Upper lobe of left lung (tissue), 6 donors: Measurements from ENCODE around the gene GGNBP2. TPM values are rescaled to one million over a fixed set of nuclear protein-coding genes. Genes with fewer than 3 reads are reported as not detected.

ENCODE experiments used
- ATAC-seq, 2 donors: fragments of 200-7000 bp; cut with Tn5 transposase; one replicate each; pipeline ENCODE4 v1.9.1; 2022; ENCODE audit warnings: mild to moderate bottlenecking in 2 of 2, moderate library complexity in 2 of 2; ENCODE audit not compliant: low FRiP score in 2 of 2
- DNase-seq, 2 donors: peaks; one replicate each; pipeline ENCODE4 v3.0.0-alpha.2; 2019 to 2020
- H3K27ac ChIP-seq, 4 donors: fragments of 200-600 bp; sonication (generic); one replicate each; pipeline ENCODE4 v1.5.1; 2016 to 2019
- H3K27me3 ChIP-seq, 4 donors: fragments of 200-600 bp; sonication (generic); one replicate each; pipeline ENCODE4 v1.5.1; 2017 to 2019
- H3K36me3 ChIP-seq, 4 donors: fragments of 200-600 bp; sonication (generic); one replicate each; pipeline ENCODE4 v1.5.1; 2016 to 2019
- H3K4me1 ChIP-seq, 4 donors: fragments of 200-600 bp; sonication (generic); one replicate each; pipeline ENCODE4 v1.5.1; 2018 to 2019
- H3K4me3 ChIP-seq, 4 donors: fragments of 200-600 bp; sonication (generic); one replicate each; pipeline ENCODE4 v1.5.1; 2017 to 2019; ENCODE audit warnings: mild to moderate bottlenecking in 2 of 4, moderate library complexity in 1 of 4
- H3K9me3 ChIP-seq, 4 donors: fragments of 200-600 bp; sonication (generic); one replicate each; pipeline ENCODE4 v1.5.1; 2018 to 2019
- CTCF ChIP-seq, 6 experiments: fragments of 450-650 bp in 4 of 6; fragments of 200-600 bp in 2 of 6; sonication (generic) in 2 of 6; IDR thresholded peaks; one replicate each; pipeline ENCODE4 v1.5.1; 2016 to 2019; ENCODE audit warnings: antibody characterized with exemption in 6 of 6
- EP300 ChIP-seq, 4 donors: sonication (generic); formaldehyde crosslinking; IDR thresholded peaks; one replicate each; pipeline ENCODE4 v1.5.1; 2017; ENCODE audit warnings: antibody characterized with exemption in 4 of 4, control low read depth in 2 of 4
- POLR2A ChIP-seq, 4 donors: fragments of 450-650 bp; IDR thresholded peaks; one replicate each; pipeline ENCODE4 v1.5.1; 2016 to 2017; ENCODE audit warnings: antibody characterized with exemption in 4 of 4, mild to moderate bottlenecking in 2 of 4
- POLR2AphosphoS5 ChIP-seq, 2 donors: sonication (generic); formaldehyde crosslinking; IDR thresholded peaks; one replicate each; pipeline ENCODE4 v1.5.1; 2017; ENCODE audit warnings: antibody characterized with exemption in 2 of 2
- WGBS, 2 donors: methylation state at CpG; one replicate each; pipeline ENCODE4 v1.1.5; 2017 to 2018; 5-methylcytosine and 5-hydroxymethylcytosine counted together
- total RNA-seq, 6 donors: library from RNA; depleted of rRNA in 4 of 6; stranded (reverse); fragments of >200 nt in 4 of 6; gene quantifications; one replicate each; pipeline versions ENCODE4 v1.1.0 to v1.2.1, GENCODE V29; 2016 to 2021
- donor health status: DM: no; HTN: no; CAD: no; lungs with moderate emphysema.
- donor health status: DM: no; HTN: yes; CAD: no; lungs with severe emphysema.

GGNBP2 gene
- total RNA-seq, 6 donors from 2014 or later = 36.8 to 101 (median 70.0) TPM

- DNase-seq (no peak), ATAC-seq (no peak)
- Histone ChIP-seq H3K27ac (no peak overlapping the region), H3K27me3 (no peaks in the 10 kb centered on the region), H3K4me3 (no peak overlapping the region), H3K36me3 (peaks cover 22 to 72% (median 60%) of the 10 kb centered on the region in 4 donors), H3K4me1 (no peaks in the 10 kb centered on the region), H3K9me3 (no peaks in the 10 kb centered on the region)
- TF ChIP-seq CTCF (IDR thresholded peaks at IDR 0.05) (no peak), EP300 (IDR thresholded peaks at IDR 0.05) (no peak), POLR2AphosphoS5 (IDR thresholded peaks at IDR 0.05) (no peak), POLR2A (IDR thresholded peaks at IDR 0.05) (no peak)
- 85 to 86% methylated on average over 7 of the region's 7 CpGs for WGBS, 2 donors
Measured at GRCh38 chr17:36498560-36499300, 46.0 kb upstream of the GGNBP2 start.

- Histone ChIP-seq H3K4me3 (no peak overlapping the region), H3K4me1 (no peaks in the 10 kb centered on the region), H3K27ac (no peak overlapping the region), H3K36me3 (peaks cover 10 to 72% (median 56%) of the 10 kb centered on the region in 4 donors), H3K9me3 (no peaks in the 10 kb centered on the region), H3K27me3 (no peaks in the 10 kb centered on the region)
- 87 to 91% methylated on average over 13 to 15 of the region's 15 CpGs for WGBS, 2 donors
- TF ChIP-seq EP300 (IDR thresholded peaks at IDR 0.05) (no peak), POLR2A (IDR thresholded peaks at IDR 0.05) (no peak), CTCF (IDR thresholded peaks at IDR 0.05) (no peak), POLR2AphosphoS5 (IDR thresholded peaks at IDR 0.05) (no peak)
- DNase-seq = no peak
- ATAC-seq = no peak
Measured at GRCh38 chr17:36500745-36501225, 43.9 kb upstream of the GGNBP2 start.

- Histone ChIP-seq H3K9me3 (no peaks in the 10 kb centered on the region), H3K27ac (no peak overlapping the region), H3K4me1 (no peaks in the 10 kb centered on the region), H3K4me3 (no peak overlapping the region), H3K27me3 (no peaks in the 10 kb centered on the region), H3K36me3 (peaks cover 9 to 72% (median 52%) of the 10 kb centered on the region in 4 donors)
- DNase-seq = no peak
- TF ChIP-seq POLR2A (IDR thresholded peaks at IDR 0.05) (no peak), POLR2AphosphoS5 (IDR thresholded peaks at IDR 0.05) (no peak), CTCF (IDR thresholded peaks at IDR 0.05) (no peak), EP300 (IDR thresholded peaks at IDR 0.05) (no peak)
- WGBS, 2 donors = 93 to 94% methylated on average over 3 of the region's 3 CpGs
- no peak for ATAC-seq
Measured at GRCh38 chr17:36501351-36501750, 43.4 kb upstream of the GGNBP2 start.

- H3K27ac ChIP-seq = no peak overlapping the region
- ATAC-seq (no peak), DNase-seq (no peak)
- no peaks in the 10 kb centered on the region for H3K9me3 ChIP-seq
- peaks cover 9 to 72% (median 49%) of the 10 kb centered on the region in 4 donors for H3K36me3 ChIP-seq
- TF ChIP-seq EP300 (IDR thresholded peaks at IDR 0.05) (no peak), CTCF (IDR thresholded peaks at IDR 0.05) (no peak), POLR2AphosphoS5 (IDR thresholded peaks at IDR 0.05) (no peak), POLR2A (IDR thresholded peaks at IDR 0.05) (no peak)
- no peak overlapping the region for H3K4me3 ChIP-seq
- WGBS, 2 donors = 88 to 96% methylated on average over 6 of the region's 6 CpGs
- H3K27me3 ChIP-seq = no peaks in the 10 kb centered on the region
- no peaks in the 10 kb centered on the region for H3K4me1 ChIP-seq
Measured at GRCh38 chr17:36501963-36502362, 42.8 kb upstream of the GGNBP2 start.
